Measurements from ENCODE around the gene MPDZ.

Gene MPDZ

GRCh38 chr9:13296972-13297371, 17.5 kb upstream of the MPDZ start:
- POLR2A ChIA-PET = interaction anchor here (0.6 kb wide), 1 partner anchor 168 kb away, joined by 3 read pairs; no protein-coding TSS in a partner anchor
- DNase-seq (ENCODE audit: extremely low spot score) = no peak
- CTCF ChIA-PET = no interaction called here

GRCh38 chr9:13295556-13295955, 16.1 kb upstream of the MPDZ start:
- TF ChIP-seq SUZ12 (IDR thresholded peaks at IDR 0.05) (no peak), NFRKB (IDR thresholded peaks at IDR 0.05) (no peak), BHLHE40 (IDR thresholded peaks at IDR 0.05; ENCODE audit: borderline replicate concordance) (no peak), ZNF384 (IDR thresholded peaks at IDR 0.05) (no peak), SP1 (IDR thresholded peaks at IDR 0.05) (no peak), LEF1 (IDR thresholded peaks at IDR 0.05; ENCODE audit: borderline replicate concordance) (no peak), L3MBTL2 (conservative IDR thresholded peaks at IDR 0.05) (no peak), FOXK2 (IDR thresholded peaks at IDR 0.05) (no peak), HDGF (IDR thresholded peaks at IDR 0.05; ENCODE audit: borderline replicate concordance) (no peak), CTBP1 (IDR thresholded peaks at IDR 0.05; ENCODE audit: borderline replicate concordance) (no peak), FOXA1 (IDR thresholded peaks at IDR 0.05) (no peak), ELF4 (IDR thresholded peaks at IDR 0.05) (no peak), PKNOX1 (IDR thresholded peaks at IDR 0.05) (no peak), ARNT (IDR thresholded peaks at IDR 0.05) (no peak), TARDBP (IDR thresholded peaks at IDR 0.05) (no peak), FOXM1 (IDR thresholded peaks at IDR 0.05; ENCODE audit: borderline replicate concordance) (no peak)
- DNase-seq (ENCODE audit: extremely low spot score) = no peak
- ChIA-PET POLR2A (no interaction called here), CTCF (no interaction called here)

More at GRCh38 chr9:13296972-13297371, 17.5 kb upstream of the MPDZ start:
- TF ChIP-seq LEF1 (IDR thresholded peaks at IDR 0.05; ENCODE audit: borderline replicate concordance) (no peak), FOXK2 (IDR thresholded peaks at IDR 0.05) (no peak), FOXM1 (IDR thresholded peaks at IDR 0.05; ENCODE audit: borderline replicate concordance) (no peak), SUZ12 (IDR thresholded peaks at IDR 0.05) (no peak), SP1 (IDR thresholded peaks at IDR 0.05) (no peak), CTBP1 (IDR thresholded peaks at IDR 0.05; ENCODE audit: borderline replicate concordance) (no peak), ZNF384 (IDR thresholded peaks at IDR 0.05) (no peak), ARNT (IDR thresholded peaks at IDR 0.05) (no peak)

GRCh38 chr9:13292782-13293181, 13.3 kb upstream of the MPDZ start:
- ChIA-PET POLR2A (no interaction called here), CTCF (no interaction called here)
- TF ChIP-seq PKNOX1 (IDR thresholded peaks at IDR 0.05) (no peak), FOXA1 (IDR thresholded peaks at IDR 0.05) (no peak), ELF4 (IDR thresholded peaks at IDR 0.05) (no peak), FOXM1 (IDR thresholded peaks at IDR 0.05; ENCODE audit: borderline replicate concordance) (no peak), HDGF (IDR thresholded peaks at IDR 0.05; ENCODE audit: borderline replicate concordance) (no peak), ARNT (IDR thresholded peaks at IDR 0.05) (no peak), SUZ12 (IDR thresholded peaks at IDR 0.05) (no peak), ZNF384 (IDR thresholded peaks at IDR 0.05) (no peak), LEF1 (IDR thresholded peaks at IDR 0.05; ENCODE audit: borderline replicate concordance) (no peak), TARDBP (IDR thresholded peaks at IDR 0.05) (no peak), BHLHE40 (IDR thresholded peaks at IDR 0.05; ENCODE audit: borderline replicate concordance) (no peak), NFRKB (IDR thresholded peaks at IDR 0.05) (no peak), SP1 (IDR thresholded peaks at IDR 0.05) (no peak)
- no peak for DNase-seq (ENCODE audit: extremely low spot score)

GRCh38 chr9:13292158-13292557, 12.7 kb upstream of the MPDZ start:
- TF ChIP-seq BHLHE40 (IDR thresholded peaks at IDR 0.05; ENCODE audit: borderline replicate concordance) (no peak), HDGF (IDR thresholded peaks at IDR 0.05; ENCODE audit: borderline replicate concordance) (no peak), FOXA1 (IDR thresholded peaks at IDR 0.05) (no peak), FOXM1 (IDR thresholded peaks at IDR 0.05; ENCODE audit: borderline replicate concordance) (no peak), NFRKB (IDR thresholded peaks at IDR 0.05) (no peak), CTBP1 (IDR thresholded peaks at IDR 0.05; ENCODE audit: borderline replicate concordance) (no peak), TARDBP (IDR thresholded peaks at IDR 0.05) (no peak), LEF1 (IDR thresholded peaks at IDR 0.05; ENCODE audit: borderline replicate concordance) (no peak), SP1 (IDR thresholded peaks at IDR 0.05) (no peak), ELF4 (IDR thresholded peaks at IDR 0.05) (no peak), ZNF384 (IDR thresholded peaks at IDR 0.05) (no peak), L3MBTL2 (conservative IDR thresholded peaks at IDR 0.05) (no peak)
- POLR2A ChIA-PET = no interaction called here
- CTCF ChIA-PET = no interaction called here
- DNase-seq (ENCODE audit: extremely low spot score) = no peak

GRCh38 chr9:13291718-13292117, 12.2 kb upstream of the MPDZ start:
- no peak for TF ChIP-seq BHLHE40 (IDR thresholded peaks at IDR 0.05; ENCODE audit: borderline replicate concordance)
- no peak for TF ChIP-seq FOXM1 (IDR thresholded peaks at IDR 0.05; ENCODE audit: borderline replicate concordance)
- no peak for TF ChIP-seq FOXK2 (IDR thresholded peaks at IDR 0.05)
- no peak for TF ChIP-seq TARDBP (IDR thresholded peaks at IDR 0.05)
- no peak for TF ChIP-seq CTBP1 (IDR thresholded peaks at IDR 0.05; ENCODE audit: borderline replicate concordance)
- no peak for TF ChIP-seq HDGF (IDR thresholded peaks at IDR 0.05; ENCODE audit: borderline replicate concordance)
- TF ChIP-seq ARNT (IDR thresholded peaks at IDR 0.05) = no peak
- TF ChIP-seq FOXA1 (IDR thresholded peaks at IDR 0.05) = no peak
- no peak for TF ChIP-seq ZNF384 (IDR thresholded peaks at IDR 0.05)
- TF ChIP-seq SP1 (IDR thresholded peaks at IDR 0.05) = no peak
- no peak for TF ChIP-seq L3MBTL2 (conservative IDR thresholded peaks at IDR 0.05)
- no peak for TF ChIP-seq PKNOX1 (IDR thresholded peaks at IDR 0.05)
- TF ChIP-seq NFRKB (IDR thresholded peaks at IDR 0.05) = no peak
- TF ChIP-seq SUZ12 (IDR thresholded peaks at IDR 0.05) = no peak
- TF ChIP-seq LEF1 (IDR thresholded peaks at IDR 0.05; ENCODE audit: borderline replicate concordance) = no peak
- no peak for TF ChIP-seq ELF4 (IDR thresholded peaks at IDR 0.05)
- no peak for DNase-seq (ENCODE audit: extremely low spot score)
- POLR2A ChIA-PET = no interaction called here
- CTCF ChIA-PET = interaction anchor here (0.6 kb wide), 1 partner anchor 104 kb away, joined by 5 read pairs; no protein-coding TSS in a partner anchor

- POLR2A ChIA-PET = no interaction called here
- TF ChIP-seq CTBP1 (IDR thresholded peaks at IDR 0.05; ENCODE audit: borderline replicate concordance) = no peak
- TF ChIP-seq ZNF384 (IDR thresholded peaks at IDR 0.05) = no peak
- TF ChIP-seq FOXK2 (IDR thresholded peaks at IDR 0.05) = no peak
- CTCF ChIA-PET = no interaction called here
- no peak for DNase-seq (ENCODE audit: extremely low spot score)
Measured at GRCh38 chr9:13284011-13284410, 4.5 kb upstream of the MPDZ start.
